GM18505 (cell line): ENCODE results near the gene TP53AIP1.

Experiments
- ATAC-seq: cut with Tn5 transposase; IDR thresholded peaks from one replicate; pipeline ENCODE4 v1.9.1; 2021; ENCODE audit not compliant: unreplicated experiment
- POLR2A ChIP-seq: IDR thresholded peaks from 4 replicates; pipeline ENCODE4 v1.6.1; 2011; ENCODE audit warnings: borderline replicate concordance; ENCODE audit not compliant: insufficient read depth, insufficient read length; ENCODE audit errors: extremely low read depth

The TP53AIP1 gene, protein sequence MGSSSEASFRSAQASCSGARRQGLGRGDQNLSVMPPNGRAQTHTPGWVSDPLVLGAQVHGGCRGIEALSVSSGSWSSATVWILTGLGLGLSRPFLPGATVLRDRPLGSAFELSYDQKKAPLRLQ

DNA sequence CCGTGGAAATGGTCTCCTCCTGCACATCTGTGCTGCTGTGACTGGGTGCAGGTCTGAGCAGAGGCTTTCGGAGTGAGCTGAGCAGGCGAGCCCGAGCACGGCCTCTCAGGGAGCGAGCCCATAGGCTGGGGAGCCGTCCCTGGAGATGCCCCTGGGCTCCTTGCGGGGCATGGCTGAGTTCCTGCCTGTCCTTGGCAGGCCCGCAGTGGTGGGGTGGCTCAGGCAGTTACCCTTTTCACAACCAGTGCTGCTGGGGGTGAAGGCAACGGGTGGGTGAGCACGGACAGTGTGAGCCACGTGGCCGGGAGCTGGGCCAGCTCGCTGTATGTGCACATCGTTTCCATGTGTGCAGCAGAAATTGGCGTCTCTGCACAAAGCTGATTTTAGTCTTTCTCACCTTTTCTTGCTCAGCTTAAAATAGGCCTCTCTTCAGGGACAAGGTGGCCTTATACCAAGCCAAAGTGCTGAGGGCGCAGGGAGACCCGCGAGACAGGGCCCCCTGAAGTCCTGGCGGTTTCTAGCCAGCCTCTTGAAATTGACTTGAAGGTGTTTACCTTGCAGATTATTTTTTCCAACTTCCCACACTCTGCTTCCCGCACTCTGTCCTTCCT is at the start of gene TP53AIP1:
Gene TP53AIP1 (minus strand): TSS at position 55 of the 611 bp plus-strand sequence. CDS start 5,053 bp downstream, outside the sequence.
- no peak for TF ChIP-seq POLR2A
- no peak for ATAC-seq

GRCh38 chr11:128988242-128988970 is 45.7 kb upstream of the TP53AIP1 start:
- no peak for ATAC-seq
- TF ChIP-seq POLR2A, result no peak

- TF ChIP-seq POLR2A, result no peak
- no peak for ATAC-seq
Measured at GRCh38 chr11:128985880-128986279, 43.2 kb upstream of the TP53AIP1 start.

DNA sequence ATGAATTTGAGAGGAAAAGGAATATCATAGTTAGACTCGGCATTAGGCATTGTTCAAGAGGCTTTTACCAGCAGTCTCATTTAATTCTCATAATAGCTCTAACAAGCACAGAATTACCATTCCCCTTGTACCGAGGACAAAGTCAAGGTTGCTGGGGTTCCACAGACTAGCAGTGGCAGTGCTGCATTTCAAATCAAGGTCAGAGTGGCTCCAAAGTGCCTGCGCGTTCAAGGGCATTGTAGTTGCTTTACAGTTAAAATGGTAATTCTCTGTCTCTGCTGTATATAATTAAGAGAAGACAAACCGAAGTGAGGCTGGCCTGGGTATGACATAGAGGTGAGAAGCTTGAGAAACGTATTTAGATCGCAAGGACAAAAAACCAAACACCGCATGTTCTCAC is 40.4 kb upstream of the TP53AIP1 start:
- TF ChIP-seq POLR2A, result no peak

DNA sequence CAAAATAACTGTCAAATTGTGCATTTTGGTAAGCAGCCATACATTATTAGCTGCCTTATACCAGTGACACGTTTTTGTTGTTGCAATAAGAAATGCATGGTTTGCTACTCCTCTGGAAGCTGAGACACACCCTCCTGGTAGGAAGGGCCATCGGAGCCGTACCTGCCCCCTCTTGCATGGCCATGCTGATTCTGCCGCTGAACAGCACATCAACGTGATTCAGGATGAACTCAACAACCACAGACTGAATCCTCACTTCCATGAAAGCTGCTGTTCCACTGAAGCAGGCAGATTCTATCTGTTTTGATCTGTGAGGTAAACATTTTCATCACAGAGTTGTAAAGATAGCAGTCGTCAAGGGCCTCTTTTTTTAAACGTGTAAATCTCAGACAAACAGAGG is 38.6 kb upstream of the TP53AIP1 start:
- ATAC-seq, result no peak
- no peak for TF ChIP-seq POLR2A

More for the DNA sequence above, 40.4 kb upstream of the TP53AIP1 start:
- no peak for ATAC-seq

DNA sequence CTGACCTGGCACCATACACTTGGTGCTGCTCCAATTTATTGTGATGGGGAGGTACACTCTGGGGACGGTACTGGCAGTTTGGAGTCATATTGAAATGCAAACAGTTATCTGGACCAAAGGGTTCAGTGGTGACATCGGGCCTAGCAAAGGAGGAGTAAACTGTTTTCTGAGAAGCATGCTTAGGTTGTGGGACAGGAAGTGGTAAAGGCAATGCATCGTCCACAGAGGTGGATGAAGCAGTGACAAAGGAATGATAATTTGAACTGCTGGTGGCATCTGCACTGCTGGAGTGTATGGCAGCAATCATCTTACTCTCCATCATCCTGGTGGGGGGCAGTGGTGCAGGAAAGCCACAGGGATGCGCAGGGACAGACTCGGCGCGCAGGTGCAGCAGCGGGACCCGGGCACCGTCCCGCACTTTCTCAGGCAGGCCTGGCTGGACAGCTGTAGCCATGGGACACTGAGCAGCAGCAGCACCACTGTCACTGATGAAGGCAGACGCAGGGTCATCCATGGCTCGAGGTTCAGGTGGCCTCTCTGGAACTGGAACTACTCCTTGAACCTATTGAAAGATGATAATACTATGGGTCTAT is 28.0 kb upstream of the TP53AIP1 start:
- ATAC-seq, result no peak
- no peak for TF ChIP-seq POLR2A

GRCh38 chr11:128968916-128969315 is 26.2 kb upstream of the TP53AIP1 start:
- TF ChIP-seq POLR2A, result no peak
- no peak for ATAC-seq

GRCh38 chr11:128967578-128967977 is 24.9 kb upstream of the TP53AIP1 start:
- TF ChIP-seq POLR2A, result no peak
- no peak for ATAC-seq

- ATAC-seq, result peak; percentile 98
- no peak for TF ChIP-seq POLR2A
Measured at GRCh38 chr11:128965485-128965884, 22.8 kb upstream of the TP53AIP1 start.

GRCh38 chr11:128964463-128964930 is 21.8 kb upstream of the TP53AIP1 start:
- no peak for TF ChIP-seq POLR2A
- no peak for ATAC-seq

GRCh38 chr11:128963744-128964325 is 21.2 kb upstream of the TP53AIP1 start:
- no peak for ATAC-seq

GRCh38 chr11:128962896-128963295 is 20.2 kb upstream of the TP53AIP1 start:
- TF ChIP-seq POLR2A, result no peak
- no peak for ATAC-seq

More at GRCh38 chr11:128963744-128964325, 21.2 kb upstream of the TP53AIP1 start:
- TF ChIP-seq POLR2A, result no peak

GRCh38 chr11:128961645-128962044 is 19.0 kb upstream of the TP53AIP1 start:
- no peak for TF ChIP-seq POLR2A
- no peak for ATAC-seq
